GM15510 (cell line): ENCODE results near the gene QSER1.

Source experiments
- POLR2A ChIP-seq: IDR thresholded peaks from 3 replicates; pipeline ENCODE4 v1.6.1; 2011; ENCODE audit warnings: borderline replicate concordance; ENCODE audit not compliant: insufficient read length; ENCODE audit errors: extremely low read depth

Gene QSER1

GRCh38 chr11:32913445-32913844 lies 20.8 kb downstream of the QSER1 start:
- no peak for TF ChIP-seq POLR2A

DNA sequence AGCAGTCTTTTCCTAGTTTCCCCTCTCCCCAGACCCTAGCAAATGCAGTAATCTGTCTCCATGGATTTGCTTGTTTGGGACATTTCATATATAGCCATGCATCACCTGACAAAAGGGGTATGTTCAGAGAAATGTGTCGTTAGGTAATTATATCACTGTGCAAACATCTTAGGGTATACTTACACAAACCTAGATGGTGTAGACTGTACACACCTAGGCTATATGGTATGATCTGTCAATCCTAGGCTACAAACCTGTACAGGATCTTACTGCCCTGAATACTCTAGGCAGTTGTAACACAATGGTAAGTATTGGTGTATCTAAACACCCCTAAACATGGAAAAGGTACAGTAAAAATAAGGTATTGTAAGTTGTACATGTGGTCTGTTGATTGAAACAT lies 23.8 kb downstream of the QSER1 start:
- TF ChIP-seq POLR2A = no peak

DNA sequence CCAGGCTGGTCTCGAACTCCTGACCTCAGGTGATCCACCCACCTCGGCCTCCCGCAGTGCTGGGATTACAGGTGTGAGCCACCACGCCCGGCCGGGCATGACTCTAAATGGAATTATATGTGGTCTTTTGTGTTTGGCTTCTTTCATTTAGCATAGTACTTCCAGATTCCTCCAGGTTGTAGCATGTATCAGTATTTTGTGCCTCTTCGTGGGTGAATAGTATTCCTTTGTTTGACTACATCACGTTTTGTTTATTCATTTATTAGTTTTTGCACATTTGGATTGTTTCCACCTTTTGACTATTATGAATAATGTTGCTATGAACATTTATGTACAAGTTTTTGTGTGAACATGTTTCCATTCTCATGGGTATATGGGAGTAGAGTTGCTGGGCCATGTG lies 24.4 kb downstream of the QSER1 start:
- no peak for TF ChIP-seq POLR2A

DNA sequence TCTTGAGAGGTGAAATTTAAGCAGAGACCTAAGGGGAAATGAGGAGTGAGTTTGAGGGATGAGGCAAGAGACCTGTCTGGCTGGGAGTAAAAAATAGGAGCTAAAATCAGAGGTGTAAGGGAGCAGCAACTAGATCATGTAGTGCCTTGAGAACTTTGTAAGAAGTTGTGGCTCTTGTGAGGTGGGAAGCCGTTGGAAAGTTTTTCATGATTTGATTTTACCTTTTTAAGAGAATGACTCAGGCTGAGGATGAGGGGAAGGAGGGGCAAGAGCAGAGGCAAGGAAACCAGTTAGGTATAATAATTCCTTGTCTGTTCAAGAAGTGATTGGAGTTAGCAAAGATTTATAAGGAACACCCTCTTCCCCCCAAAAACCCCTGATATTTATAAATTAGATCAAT lies 25.8 kb downstream of the QSER1 start:
- no peak for TF ChIP-seq POLR2A

DNA sequence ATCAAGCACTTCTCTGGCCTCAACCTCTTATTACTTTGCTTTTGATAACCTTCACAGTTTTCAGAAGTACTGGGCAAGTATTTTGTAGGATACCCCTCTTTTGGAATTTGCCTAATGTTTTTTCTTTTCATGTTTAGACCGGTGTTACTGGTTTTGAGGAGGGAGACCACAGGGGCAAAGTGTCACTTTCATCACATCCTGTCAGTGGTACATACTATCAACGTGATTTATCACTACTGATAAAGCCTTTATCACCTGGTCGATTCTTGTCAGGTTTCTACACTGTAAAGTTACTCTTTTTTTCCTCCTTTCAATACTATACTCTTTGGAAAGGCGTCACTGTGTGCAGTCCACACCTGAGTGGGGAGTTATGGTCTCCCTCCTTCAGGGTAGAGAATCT lies 26.7 kb downstream of the QSER1 start:
- TF ChIP-seq POLR2A = no peak

DNA sequence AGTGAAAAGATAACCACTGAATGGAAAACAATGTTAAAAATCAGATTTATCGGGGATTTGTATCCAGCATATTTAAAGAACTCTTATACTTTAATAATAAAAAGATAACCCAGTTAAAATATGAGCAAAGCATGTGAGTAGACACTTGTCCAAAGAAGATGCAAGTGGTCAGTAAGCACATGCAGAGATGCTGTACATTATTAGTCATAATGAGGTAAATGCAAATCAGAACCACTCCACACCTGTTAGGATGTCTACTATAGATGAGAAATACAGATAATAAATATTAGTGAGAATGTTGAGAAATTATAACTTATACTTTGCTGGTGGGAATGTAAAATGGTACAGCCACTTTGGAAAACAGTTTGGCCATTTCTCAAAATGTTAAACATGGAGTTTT lies 28.0 kb downstream of the QSER1 start:
- TF ChIP-seq POLR2A = no peak

- TF ChIP-seq POLR2A = no peak
Measured at GRCh38 chr11:32921204-32921603, 28.6 kb downstream of the QSER1 start.

DNA sequence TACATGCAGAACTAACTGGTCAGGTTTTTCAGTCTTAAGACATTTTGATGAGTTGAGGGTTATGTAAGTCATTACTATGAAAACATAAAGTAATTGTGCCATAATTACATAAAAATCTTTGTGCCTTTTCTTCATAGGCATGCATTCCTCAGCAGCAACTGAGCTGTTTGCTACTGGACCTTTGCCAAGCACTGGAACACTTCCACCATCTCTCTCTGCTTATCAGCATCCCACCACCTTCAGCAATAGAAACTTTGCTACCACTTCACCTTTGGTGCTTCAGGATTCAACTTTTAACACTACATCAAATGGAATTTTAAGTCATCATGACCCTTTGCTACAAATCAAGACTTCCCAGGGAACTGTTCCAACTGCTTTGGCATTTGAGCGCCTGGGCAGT lies 39.0 kb downstream of the QSER1 start:
- no peak for TF ChIP-seq POLR2A

GRCh38 chr11:32932196-32932595 lies 39.6 kb downstream of the QSER1 start:
- no peak for TF ChIP-seq POLR2A

DNA sequence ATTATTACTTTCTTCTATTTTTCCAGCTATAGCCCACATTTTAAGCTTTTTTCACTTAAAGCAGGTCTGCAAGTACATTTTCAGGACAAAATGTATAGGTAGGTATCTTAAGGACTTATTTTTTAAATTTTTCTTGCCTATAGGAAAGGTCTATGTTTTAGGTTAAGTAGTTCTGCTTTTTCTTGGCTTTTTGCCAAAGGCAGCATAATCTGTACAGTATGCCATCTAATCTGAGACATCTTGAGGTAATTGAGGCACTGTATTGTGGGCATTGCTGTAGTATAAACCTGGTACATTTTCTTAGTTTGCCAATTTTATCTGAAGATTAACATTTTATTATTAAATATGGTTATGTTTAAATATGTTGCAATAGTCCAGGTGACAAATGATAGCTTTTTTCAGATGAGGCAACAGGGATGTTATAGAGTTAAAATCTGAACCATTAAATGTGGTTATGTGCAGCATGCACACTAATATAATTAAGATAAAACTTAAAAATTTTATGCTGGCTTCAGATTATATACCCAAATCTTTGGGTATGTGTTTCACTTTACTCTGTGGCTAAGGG lies 42.9 kb downstream of the QSER1 start:
- no peak for TF ChIP-seq POLR2A

- no peak for TF ChIP-seq POLR2A
Measured at GRCh38 chr11:32939046-32939445, 46.4 kb downstream of the QSER1 start.

DNA sequence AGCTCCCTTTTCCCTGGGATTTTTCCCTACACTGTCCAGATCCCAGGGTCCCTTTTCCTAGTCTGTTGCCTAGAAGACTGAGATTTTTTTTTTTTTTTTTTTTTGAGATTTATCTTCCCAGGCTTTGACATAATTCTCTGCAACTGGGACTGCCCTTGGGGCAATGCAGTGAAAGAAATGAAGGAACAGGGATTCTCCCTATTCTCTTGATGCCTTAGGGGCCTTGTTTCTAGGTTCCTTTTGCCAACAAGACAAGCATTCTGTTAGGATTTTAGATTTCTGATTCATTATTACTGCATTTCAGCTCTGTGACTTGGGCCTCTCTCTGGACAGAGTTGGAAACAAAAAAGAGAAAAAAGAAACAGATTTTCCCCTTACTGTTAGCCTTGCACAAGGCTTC lies 47.3 kb downstream of the QSER1 start:
- TF ChIP-seq POLR2A = no peak

GRCh38 chr11:32940865-32941264 lies 48.3 kb downstream of the QSER1 start:
- no peak for TF ChIP-seq POLR2A

- TF ChIP-seq POLR2A = no peak
Measured at GRCh38 chr11:32947978-32948377, 55.4 kb downstream of the QSER1 start.

- TF ChIP-seq POLR2A = no peak
Measured at GRCh38 chr11:32949739-32950138, 57.1 kb downstream of the QSER1 start.

- TF ChIP-seq POLR2A = no peak
Measured at GRCh38 chr11:32952421-32952820, 59.8 kb downstream of the QSER1 start.

DNA sequence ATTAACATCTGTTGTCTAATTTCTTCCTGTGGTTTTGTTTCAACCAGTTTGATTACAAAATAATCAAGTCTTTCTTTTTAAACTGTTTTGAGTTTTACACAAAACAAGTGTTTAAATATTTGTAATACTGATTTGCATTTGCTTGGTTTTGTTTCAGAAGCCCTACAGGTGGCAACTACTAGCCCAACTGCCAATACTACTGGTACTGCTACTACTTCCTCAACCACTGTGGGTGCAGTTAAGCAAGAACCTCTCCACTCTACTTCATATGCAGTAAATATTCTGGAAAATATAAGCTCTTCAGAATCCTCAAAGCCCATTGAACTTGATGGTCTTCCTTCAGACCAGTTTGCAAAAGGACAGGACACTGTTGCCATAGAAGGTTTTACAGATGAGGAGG lies 61.1 kb downstream of the QSER1 start:
- TF ChIP-seq POLR2A = no peak
